H9 (cell line): ENCODE measurements around the gene CRHR1. TPM values are rescaled to one million over a fixed set of nuclear protein-coding genes. Genes with fewer than 3 reads are reported as not detected.

Source experiments
- DNase-seq: peaks from one replicate; pipeline ENCODE4 v3.0.0-alpha.2; 2017
- H2AFZ ChIP-seq: one replicate; pipeline ENCODE4 v1.6.1; 2013; ENCODE audit warnings: mild to moderate bottlenecking, low read length, control low read depth, moderate library complexity
- H2AK5ac ChIP-seq: 2 replicates; pipeline ENCODE4 v1.6.1; 2013; ENCODE audit warnings: low read length, control low read depth, mixed read lengths; ENCODE audit not compliant: insufficient read length
- H2BK120ac ChIP-seq: one replicate; pipeline ENCODE4 v1.6.1; 2013; ENCODE audit warnings: low read depth, mild to moderate bottlenecking, low read length, control low read depth, inconsistent platforms; ENCODE audit not compliant: poor library complexity, severe bottlenecking
- H2BK12ac ChIP-seq: 2 replicates; pipeline ENCODE4 v1.6.1; 2013; ENCODE audit warnings: low read length, control low read depth, mixed read lengths, low read depth; ENCODE audit not compliant: insufficient read length
- H2BK15ac ChIP-seq: 2 replicates; pipeline ENCODE4 v1.6.1; 2013; ENCODE audit warnings: low read depth, low read length, control low read depth
- H2BK20ac ChIP-seq: one replicate; pipeline ENCODE4 v1.6.1; 2013; ENCODE audit warnings: low read depth, mild to moderate bottlenecking, low read length, control low read depth, inconsistent platforms; ENCODE audit not compliant: poor library complexity, severe bottlenecking
- H2BK5ac ChIP-seq: 2 replicates; pipeline ENCODE4 v1.6.1; 2013; ENCODE audit warnings: low read length, control low read depth, mixed read lengths; ENCODE audit not compliant: insufficient read length
- H3K14ac ChIP-seq: 2 replicates; pipeline ENCODE4 v1.6.1; 2013; ENCODE audit warnings: low read length, control low read depth; ENCODE audit not compliant: insufficient read depth
- H3K18ac ChIP-seq: 2 replicates; pipeline ENCODE4 v1.6.1; 2013; ENCODE audit warnings: low read depth, mild to moderate bottlenecking, mixed read lengths, low read length, control low read depth; ENCODE audit not compliant: insufficient read length
- H3K23ac ChIP-seq: 2 replicates; pipeline ENCODE4 v1.6.1; 2013; ENCODE audit warnings: low read length, control low read depth, mixed read lengths, low read depth; ENCODE audit not compliant: insufficient read length
- H3K23me2 ChIP-seq: 2 replicates; pipeline ENCODE4 v1.6.1; 2013; ENCODE audit warnings: low read depth, mild to moderate bottlenecking, mixed read lengths, low read length, control low read depth; ENCODE audit not compliant: insufficient read length, poor library complexity, severe bottlenecking
- H3K27ac ChIP-seq: 2 replicates; pipeline ENCODE4 v1.5.1; 2013; ENCODE audit warnings: low read length, control low read depth, mixed read lengths, low read depth; ENCODE audit not compliant: insufficient read length
- H3K27me3 ChIP-seq: 2 replicates; pipeline ENCODE4 v1.6.1; 2013; ENCODE audit warnings: low read length, control low read depth, inconsistent platforms; ENCODE audit not compliant: insufficient read depth
- H3K4ac ChIP-seq: 2 replicates; pipeline ENCODE4 v1.6.1; 2013; ENCODE audit warnings: low read depth, mild to moderate bottlenecking, control low read depth, inconsistent platforms, low read length, moderate library complexity
- H3K4me1 ChIP-seq: 2 replicates; pipeline ENCODE4 v1.6.1; 2013; ENCODE audit warnings: low read length, control low read depth, inconsistent platforms; ENCODE audit not compliant: insufficient read depth
- H3K4me2 ChIP-seq: 2 replicates; pipeline ENCODE4 v1.6.1; 2013; ENCODE audit warnings: low read length, control low read depth, mixed read lengths; ENCODE audit not compliant: insufficient read length, insufficient read depth
- H3K56ac ChIP-seq: 2 replicates; pipeline ENCODE4 v1.6.1; 2013; ENCODE audit warnings: low read depth, mild to moderate bottlenecking, mixed read lengths, low read length, control low read depth; ENCODE audit not compliant: insufficient read length
- H3K79me1 ChIP-seq: 2 replicates; pipeline ENCODE4 v1.6.1; 2013; ENCODE audit warnings: low read depth, mild to moderate bottlenecking, moderate library complexity, low read length, control low read depth, inconsistent platforms; ENCODE audit not compliant: insufficient read depth, poor library complexity, severe bottlenecking
- H3K79me2 ChIP-seq: 2 replicates; pipeline ENCODE4 v1.6.1; 2013; ENCODE audit warnings: low read length, control low read depth, inconsistent platforms; ENCODE audit not compliant: insufficient read depth
- H3K9ac ChIP-seq: 2 replicates; pipeline ENCODE4 v1.6.1; 2013; ENCODE audit warnings: low read length, control low read depth, mixed read lengths; ENCODE audit not compliant: insufficient read length; ENCODE audit errors: extremely low read depth
- H3K9me3 ChIP-seq: one replicate; pipeline ENCODE4 v1.6.1; 2013; ENCODE audit warnings: low read depth, low read length, inconsistent platforms; ENCODE audit not compliant: control insufficient read depth
- H3T11ph ChIP-seq: one replicate; pipeline ENCODE4 v1.6.1; 2013; ENCODE audit warnings: mild to moderate bottlenecking, low read length, control low read depth, inconsistent platforms
- H4K20me1 ChIP-seq: one replicate; pipeline ENCODE4 v1.6.1; 2013; ENCODE audit not compliant: control insufficient read depth, insufficient read length, insufficient read depth
- H4K5ac ChIP-seq: 2 replicates; pipeline ENCODE4 v1.6.1; 2013; ENCODE audit warnings: low read depth, mild to moderate bottlenecking, mixed read lengths, low read length, control low read depth; ENCODE audit not compliant: insufficient read length
- H4K8ac ChIP-seq: replicated peaks from 2 replicates; pipeline ENCODE4 v1.6.1; 2013; ENCODE audit warnings: low read length, control low read depth, mixed read lengths, low read depth; ENCODE audit not compliant: insufficient read length
- H4K91ac ChIP-seq: 2 replicates; pipeline ENCODE4 v1.6.1; 2013; ENCODE audit warnings: low read depth, mild to moderate bottlenecking, moderate library complexity, mixed read lengths, low read length, control low read depth; ENCODE audit not compliant: insufficient read length
- H3K27ac Mint-ChIP-seq, 3 experiments: 2 replicates in 2 of 3; 3 replicates in 1 of 3; pipeline ENCODE4 v1.8.0; 2020 to 2021; ENCODE audit warnings: mixed read lengths in 3 of 3, mild to moderate bottlenecking in 1 of 3, moderate library complexity in 1 of 3
- H3K27me3 Mint-ChIP-seq: 2 replicates; pipeline ENCODE4 v1.8.0; 2021; ENCODE audit warnings: low read depth, mild to moderate bottlenecking, moderate library complexity, mixed read lengths
- H3K36me3 Mint-ChIP-seq, 3 experiments: 2 replicates in 2 of 3; 3 replicates in 1 of 3; pipeline ENCODE4 v1.8.0; 2020 to 2021; ENCODE audit warnings: low read depth in 3 of 3, mixed read lengths in 3 of 3; ENCODE audit not compliant: insufficient read depth in 1 of 3
- H3K4me1 Mint-ChIP-seq, 2 experiments: 2 replicates each; pipeline ENCODE4 v1.8.0; 2020; ENCODE audit warnings: mixed read lengths in 2 of 2
- H3K4me3 Mint-ChIP-seq, 2 experiments: 2 replicates in 1 of 2; 3 replicates in 1 of 2; pipeline ENCODE4 v1.8.0; 2020 to 2021; ENCODE audit warnings: mild to moderate bottlenecking in 2 of 2, mixed read lengths in 2 of 2, moderate library complexity in 1 of 2
- H3K9me3 Mint-ChIP-seq, 2 experiments: 2 replicates in 1 of 2; 3 replicates in 1 of 2; pipeline ENCODE4 v1.8.0; 2020; ENCODE audit warnings: mild to moderate bottlenecking in 2 of 2, mixed read lengths in 2 of 2, moderate library complexity in 1 of 2
- WGBS: extraction: QIAGEN DNeasy Blood & Tissue Kit; methylation state at CpG from one replicate; pipeline ENCODE4 v1.1.7; 2013; ENCODE audit warnings: missing lambda C conversion rate, low lambda C conversion rate, mixed read lengths; ENCODE audit not compliant: insufficient read length; ENCODE audit errors: extremely low coverage; 5-methylcytosine and 5-hydroxymethylcytosine counted together
- total RNA-seq: library from RNA; stranded (reverse); gene quantifications from 2 replicates; pipeline ENCODE4 v1.2.1, GENCODE V29; 2021
- TF ChIP-seq, protein P1 (sequence below): fragments of 200-600 bp; sonication (generic); conservative IDR thresholded peaks from 3 replicates; pipeline ENCODE4 v1.8.0; 2021; ENCODE audit warnings: antibody characterized with exemption, mild to moderate bottlenecking

Gene CRHR1
- total RNA-seq, 1 experiment from 2014 or later, result 0.52 TPM

GRCh38 chr17:45809499-45809898 lies 25.4 kb downstream of the CRHR1 start:
- no peak overlapping the region for H2BK120ac ChIP-seq
- Mint-ChIP-seq H3K4me3 (no peak overlapping the region), H3K27me3 (peaks cover 21% of the 10 kb centered on the region), H3K4me1 (peaks cover 6 to 13% of the 10 kb centered on the region in 2 experiments), H3K36me3 (peaks cover 0 to 2% (median 0%) of the 10 kb centered on the region in 3 experiments; a peak in 1 of 7 replicates), H3K27ac (no peak overlapping the region), H3K9me3 (peaks cover 2 to 3% of the 10 kb centered on the region in 2 experiments; a peak in 2 of 5 replicates)
- H3K18ac ChIP-seq, result no peak overlapping the region
- H3K14ac ChIP-seq, result no peak overlapping the region
- no peak overlapping the region for H2AK5ac ChIP-seq
- no peak overlapping the region for H3T11ph ChIP-seq
- H4K5ac ChIP-seq, result no peak overlapping the region
- no peaks in the 10 kb centered on the region for H3K79me1 ChIP-seq
- H3K79me2 ChIP-seq, result no peaks in the 10 kb centered on the region
- H3K27me3 ChIP-seq, result no peaks in the 10 kb centered on the region
- DNase-seq, result no peak
- H2BK15ac ChIP-seq, result no peak overlapping the region
- no peak overlapping the region for H2AFZ ChIP-seq
- no peaks in the 10 kb centered on the region for H3K9me3 ChIP-seq
- no CpG with 5 or more reads among the region's 15 CpGs for WGBS
- H2BK12ac ChIP-seq, result no peak overlapping the region
- no peak overlapping the region for H3K27ac ChIP-seq
- no peak overlapping the region for H4K8ac ChIP-seq
- no peaks in the 10 kb centered on the region for H4K20me1 ChIP-seq
- H4K91ac ChIP-seq, result no peak overlapping the region
- no peak overlapping the region for H3K56ac ChIP-seq
- H3K23ac ChIP-seq, result no peak overlapping the region
- H3K4me1 ChIP-seq, result no peaks in the 10 kb centered on the region
- H2BK5ac ChIP-seq, result no peak overlapping the region
- no peaks in the 10 kb centered on the region for H3K23me2 ChIP-seq
- no peak overlapping the region for H2BK20ac ChIP-seq
- H3K4ac ChIP-seq, result no peak overlapping the region
- TF ChIP-seq, protein P1, sequence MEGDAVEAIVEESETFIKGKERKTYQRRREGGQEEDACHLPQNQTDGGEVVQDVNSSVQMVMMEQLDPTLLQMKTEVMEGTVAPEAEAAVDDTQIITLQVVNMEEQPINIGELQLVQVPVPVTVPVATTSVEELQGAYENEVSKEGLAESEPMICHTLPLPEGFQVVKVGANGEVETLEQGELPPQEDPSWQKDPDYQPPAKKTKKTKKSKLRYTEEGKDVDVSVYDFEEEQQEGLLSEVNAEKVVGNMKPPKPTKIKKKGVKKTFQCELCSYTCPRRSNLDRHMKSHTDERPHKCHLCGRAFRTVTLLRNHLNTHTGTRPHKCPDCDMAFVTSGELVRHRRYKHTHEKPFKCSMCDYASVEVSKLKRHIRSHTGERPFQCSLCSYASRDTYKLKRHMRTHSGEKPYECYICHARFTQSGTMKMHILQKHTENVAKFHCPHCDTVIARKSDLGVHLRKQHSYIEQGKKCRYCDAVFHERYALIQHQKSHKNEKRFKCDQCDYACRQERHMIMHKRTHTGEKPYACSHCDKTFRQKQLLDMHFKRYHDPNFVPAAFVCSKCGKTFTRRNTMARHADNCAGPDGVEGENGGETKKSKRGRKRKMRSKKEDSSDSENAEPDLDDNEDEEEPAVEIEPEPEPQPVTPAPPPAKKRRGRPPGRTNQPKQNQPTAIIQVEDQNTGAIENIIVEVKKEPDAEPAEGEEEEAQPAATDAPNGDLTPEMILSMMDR, result no peak
- no peak overlapping the region for H3K4me2 ChIP-seq
- H3K9ac ChIP-seq, result no peak overlapping the region
